Measurements from ENCODE around the gene EXOSC7.
"Not testable (repeated sequence)": the region's sequence is repeated elsewhere in the genome, so short reads cannot be mapped to it uniquely, and the experiment has no call there.

The EXOSC7 gene

GRCh38 chr3:44932986-44933944, 42.8 kb upstream of the EXOSC7 start:
- DNase-seq (ENCODE audit: low read depth) = no peak
- H3K4me3 ChIP-seq (replicated peaks; ENCODE audit: low read depth, low read length) = no peak overlapping the region
- TF ChIP-seq CTCF (IDR thresholded peaks at IDR 0.05; ENCODE audit: low read length, missing control alignments) = no peak

GRCh38 chr3:44939581-44940036, 36.4 kb upstream of the EXOSC7 start:
- no peak overlapping the region for H3K4me3 ChIP-seq (replicated peaks; ENCODE audit: low read depth, low read length)
- peak; percentile 10 for DNase-seq (ENCODE audit: low read depth)
- no peak for TF ChIP-seq CTCF (IDR thresholded peaks at IDR 0.05; ENCODE audit: low read length, missing control alignments)

GRCh38 chr3:44942202-44942921, 33.7 kb upstream of the EXOSC7 start:
- H3K4me3 ChIP-seq (replicated peaks; ENCODE audit: low read depth, low read length) = no peak overlapping the region
- peak; percentile 29 for DNase-seq (ENCODE audit: low read depth)
- no peak for TF ChIP-seq CTCF (IDR thresholded peaks at IDR 0.05; ENCODE audit: low read length, missing control alignments)

GRCh38 chr3:44948239-44948638, 27.8 kb upstream of the EXOSC7 start:
- DNase-seq (ENCODE audit: low read depth) = no peak
- no peak overlapping the region for H3K4me3 ChIP-seq (replicated peaks; ENCODE audit: low read depth, low read length)
- TF ChIP-seq CTCF (IDR thresholded peaks at IDR 0.05; ENCODE audit: low read length, missing control alignments) = no peak

- not testable (repeated sequence) for H3K4me3 ChIP-seq (replicated peaks; ENCODE audit: low read depth, low read length); DNase-seq (ENCODE audit: low read depth)
These were observed 26.3 kb upstream of the EXOSC7 start for GRCh38 chr3:44949770-44950169.

GRCh38 chr3:44950275-44950734, 25.7 kb upstream of the EXOSC7 start:
- no peak overlapping the region for H3K4me3 ChIP-seq (replicated peaks; ENCODE audit: low read depth, low read length)
- no peak for DNase-seq (ENCODE audit: low read depth)
- TF ChIP-seq CTCF (IDR thresholded peaks at IDR 0.05; ENCODE audit: low read length, missing control alignments) = no peak

- H3K4me3 ChIP-seq (replicated peaks; ENCODE audit: low read depth, low read length) = no peak overlapping the region
- no peak for DNase-seq (ENCODE audit: low read depth)
- no peak for TF ChIP-seq CTCF (IDR thresholded peaks at IDR 0.05; ENCODE audit: low read length, missing control alignments)
These were observed 23.4 kb upstream of the EXOSC7 start for GRCh38 chr3:44952689-44953088.
